CD4-positive, alpha-beta T cell treated with Interleukin-4 for 1 hour (primary cell): ENCODE results near the gene LCLAT1.
A peak's percentile ranks its signal among the peaks of the same experiment; 100 is the strongest.
"Not testable (repeated sequence)": the region's sequence is repeated elsewhere in the genome, so short reads cannot be mapped to it uniquely, and the experiment has no call there.

Experiments used
- DNase-seq, 2 donors: peaks; one replicate each; pipeline ENCODE4 v3.0.0-alpha.2; 2020 to 2022

Gene LCLAT1

DNA sequence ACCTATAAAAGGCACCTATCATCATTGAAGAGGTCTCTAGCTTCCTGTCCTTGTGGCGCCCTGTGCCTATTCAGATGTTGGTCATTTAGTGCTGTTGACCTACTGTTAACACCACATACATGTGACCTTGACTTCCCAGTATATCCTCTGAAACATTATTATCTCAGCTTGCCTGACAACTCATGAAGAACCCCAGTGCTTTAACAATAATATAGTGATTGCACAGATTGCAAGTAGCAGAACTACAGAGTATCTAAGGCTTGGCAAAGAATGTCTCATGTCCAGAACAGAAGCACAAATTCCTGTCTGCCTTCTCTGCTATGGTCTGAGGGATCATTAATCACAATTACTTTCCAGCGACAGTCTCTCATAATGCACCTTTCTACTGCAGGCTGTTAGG, 165.3 kb downstream of the LCLAT1 start:
- DNase-seq, result no peak

GRCh38 chr2:30613001-30613400, 166.0 kb downstream of the LCLAT1 start:
- DNase-seq, result no peak

- DNase-seq, result not testable (repeated sequence)
Observed at GRCh38 chr2:30614227-30614626, 167.2 kb downstream of the LCLAT1 start.

- DNase-seq, result no peak
Observed at GRCh38 chr2:30615926-30616325, 168.9 kb downstream of the LCLAT1 start.

GRCh38 chr2:30620102-30620501, 173.1 kb downstream of the LCLAT1 start:
- no peak for DNase-seq

- DNase-seq, result no peak
Observed at GRCh38 chr2:30621836-30622235, 174.8 kb downstream of the LCLAT1 start.

GRCh38 chr2:30622452-30622851, 175.4 kb downstream of the LCLAT1 start:
- DNase-seq, result no peak

GRCh38 chr2:30625276-30625675, 178.2 kb downstream of the LCLAT1 start:
- DNase-seq, result no peak

DNA sequence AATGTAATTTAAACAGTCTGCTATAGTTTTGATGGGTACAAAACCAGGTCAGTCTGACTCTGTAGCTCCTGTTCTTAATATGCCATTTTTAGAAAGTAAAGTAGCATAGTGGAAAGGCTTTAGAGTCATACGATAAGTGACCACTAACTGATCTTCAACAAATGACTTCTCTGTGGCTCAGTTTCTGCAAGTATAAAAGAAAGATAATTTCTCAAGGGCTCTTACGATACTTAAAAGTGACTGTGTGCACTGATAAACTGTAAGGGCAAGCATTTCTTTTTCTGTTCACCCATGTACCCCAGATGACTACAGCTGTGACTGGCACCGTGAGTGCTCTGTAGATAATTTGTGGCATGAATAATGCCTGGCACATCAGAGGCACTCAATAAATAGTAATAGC, 178.7 kb downstream of the LCLAT1 start:
- no peak for DNase-seq

GRCh38 chr2:30626397-30626796, 179.4 kb downstream of the LCLAT1 start:
- no peak for DNase-seq

DNA sequence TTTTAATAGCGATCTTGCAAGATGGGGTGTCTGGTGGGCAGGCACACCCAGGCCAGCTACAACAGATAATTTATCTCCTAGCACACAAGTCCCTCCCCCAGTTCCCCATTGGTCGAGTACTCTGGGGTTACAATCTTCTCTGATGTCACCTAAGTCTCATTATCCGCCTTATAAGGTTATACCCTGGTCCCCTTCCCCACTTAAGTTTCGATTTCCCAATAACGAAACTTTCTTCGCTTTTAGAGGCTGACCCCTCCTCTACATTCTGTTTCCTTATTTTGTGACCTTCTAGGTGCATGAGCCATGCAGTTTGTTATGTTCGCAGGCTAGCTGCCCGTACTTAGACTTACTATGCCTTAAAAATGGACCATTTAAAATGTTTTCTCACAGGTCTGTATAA, 180.1 kb downstream of the LCLAT1 start:
- DNase-seq, result no peak

DNA sequence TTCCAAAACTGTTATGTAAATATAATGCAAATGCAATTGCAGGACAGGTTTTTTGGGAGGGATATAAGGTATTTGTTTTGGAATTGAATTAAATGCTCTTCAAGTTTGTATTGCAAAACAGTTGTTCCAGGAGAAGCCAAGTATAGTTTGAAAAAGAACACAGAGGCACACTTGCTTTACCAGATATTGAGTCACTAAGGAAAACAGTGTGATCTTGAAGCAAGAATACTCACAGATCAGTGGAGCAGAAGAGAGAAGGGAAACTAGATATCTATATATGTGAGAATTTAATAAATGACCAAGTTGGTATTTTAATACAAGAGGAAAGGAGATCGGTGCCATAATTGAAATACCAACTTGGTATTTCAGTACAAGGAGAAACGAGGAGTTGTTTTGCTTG, 181.3 kb downstream of the LCLAT1 start:
- no peak for DNase-seq

GRCh38 chr2:30629866-30630265, 182.8 kb downstream of the LCLAT1 start:
- no peak for DNase-seq

GRCh38 chr2:30631051-30631671, 184.1 kb downstream of the LCLAT1 start:
- peak in 1 of 2 donors; percentile 22 for DNase-seq

DNA sequence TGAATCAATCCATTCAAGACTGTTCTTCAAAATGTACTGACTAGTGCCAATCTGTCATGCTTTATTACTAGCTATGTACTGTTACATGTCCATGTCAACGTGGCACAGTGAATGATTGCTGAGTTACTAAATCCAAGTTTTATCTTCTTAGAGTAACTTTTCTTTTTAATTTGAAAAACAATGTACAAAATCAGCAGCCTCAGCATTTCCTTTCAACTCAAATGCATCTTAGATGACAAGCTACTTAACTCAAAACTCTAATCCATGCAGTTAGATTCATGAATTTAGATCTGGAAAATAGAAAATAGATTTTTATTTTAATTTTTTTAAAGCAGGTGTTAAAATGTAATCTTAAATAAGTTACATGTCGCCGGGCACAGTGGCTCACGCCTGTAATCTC, 186.0 kb downstream of the LCLAT1 start:
- DNase-seq, result no peak

- no peak for DNase-seq
Observed at GRCh38 chr2:30636311-30636710, 189.3 kb downstream of the LCLAT1 start.

- DNase-seq, result no peak
Observed at GRCh38 chr2:30639836-30640235, 192.8 kb downstream of the LCLAT1 start.

GRCh38 chr2:30641765-30642345, 194.8 kb downstream of the LCLAT1 start:
- DNase-seq, result no peak

DNA sequence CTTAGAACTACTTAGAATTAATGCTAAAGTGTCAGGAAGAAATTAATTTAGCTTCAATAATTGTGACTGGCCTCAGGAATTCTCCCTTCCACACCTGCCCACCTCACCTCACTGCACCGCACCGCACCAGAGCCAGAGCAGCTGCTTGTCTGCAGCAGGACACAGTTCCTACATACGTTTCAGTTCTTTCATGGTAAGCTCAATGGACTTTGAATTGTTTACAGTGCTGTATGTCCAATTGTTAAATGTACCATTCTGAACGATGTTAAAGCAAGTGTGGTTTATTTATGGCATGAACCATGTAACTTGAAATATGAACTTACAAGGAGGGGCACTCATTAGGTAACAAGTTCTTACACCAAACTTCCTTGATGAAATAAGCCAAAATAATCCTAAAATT, 196.0 kb downstream of the LCLAT1 start:
- DNase-seq, result not testable (repeated sequence)

- no peak for DNase-seq
Observed at GRCh38 chr2:30643674-30644073, 196.6 kb downstream of the LCLAT1 start.

DNA sequence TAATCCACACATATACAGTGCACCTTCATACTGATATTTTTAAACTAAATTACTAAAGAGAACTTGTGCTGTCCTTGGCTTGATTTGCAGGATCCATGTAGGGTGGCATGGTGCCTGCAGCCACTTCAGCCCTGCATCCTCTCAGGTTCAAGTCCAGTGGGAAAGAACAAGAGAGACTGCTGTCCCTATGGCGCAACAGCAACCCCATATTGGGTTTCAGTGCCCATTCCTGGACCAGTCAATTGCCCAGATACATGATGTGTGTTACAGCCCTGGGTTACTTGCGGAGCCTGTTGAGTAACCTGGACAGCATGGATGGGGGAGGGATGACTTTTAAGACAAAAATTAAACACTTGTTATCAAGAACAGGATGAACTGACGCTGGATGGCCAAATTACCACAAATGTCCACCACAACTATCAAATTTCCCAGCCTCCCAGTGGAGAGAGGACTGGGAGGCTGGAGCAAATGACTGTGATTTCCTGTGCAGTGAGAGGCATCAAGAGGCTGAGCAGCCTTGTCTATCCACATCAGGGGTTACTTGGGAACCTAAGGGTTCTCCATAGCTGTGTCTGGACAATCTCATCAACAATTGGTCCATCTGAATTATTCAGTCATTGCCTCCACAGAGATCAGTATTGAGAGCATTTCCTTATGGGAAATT, 198.2 kb downstream of the LCLAT1 start:
- DNase-seq, result no peak

- DNase-seq, result no peak
Observed at GRCh38 chr2:30645745-30646119, 198.7 kb downstream of the LCLAT1 start.

- no peak for DNase-seq
Observed at GRCh38 chr2:30647752-30648457, 200.9 kb downstream of the LCLAT1 start.

- DNase-seq, result no peak
Observed at GRCh38 chr2:30649278-30649677, 202.2 kb downstream of the LCLAT1 start.
